HEK293 (cell line): ENCODE measurements around the gene GOLGA5.

Source experiments
- CTCF ChIA-PET: fragments of 350-600 bp; formaldehyde crosslinking; extraction: SDS; loops from one replicate; lab custom pipeline; 2021; ENCODE audit warnings: antibody characterized with exemption; lab: Yijun Ruan, JAX
- POLR2A ChIA-PET: fragments of 300-600 bp; formaldehyde crosslinking; extraction: SDS; loops from one replicate; lab custom pipeline; 2020; ENCODE audit warnings: antibody characterized with exemption, inconsistent platforms; lab: Yijun Ruan, JAX
- H3K27ac ChIP-seq: fragments of 200-500 bp; sonication (Bioruptor generic); 2 replicates; pipeline ENCODE4 v1.5.1; 2014; ENCODE audit warnings: low read depth, low read length, control low read depth, inconsistent platforms; ENCODE audit errors: extremely low read depth
- H3K36me3 ChIP-seq, 2 experiments: fragments of 200-500 bp in 1 of 2; sonication (Bioruptor generic) in 1 of 2; 1 replicate in 1 of 2; 2 replicates in 1 of 2; pipeline ENCODE4 v1.5.1; 2014 to 2017; ENCODE audit warnings: inconsistent platforms in 2 of 2, low read length in 2 of 2; ENCODE audit not compliant: control insufficient read depth in 2 of 2, insufficient read depth in 1 of 2
- H3K4me1 ChIP-seq: fragments of 200-500 bp; sonication (Bioruptor generic); 2 replicates; pipeline ENCODE4 v1.5.1; 2014; ENCODE audit warnings: mild to moderate bottlenecking, low read length, inconsistent platforms; ENCODE audit not compliant: control insufficient read depth, insufficient read depth
- H3K4me3 ChIP-seq: 2 replicates; pipeline ENCODE4 v1.5.1; 2011; ENCODE audit warnings: low read depth, mild to moderate bottlenecking, control low read depth, low read length, moderate library complexity
- H3K9me3 ChIP-seq: fragments of 200-500 bp; sonication (Bioruptor generic); 2 replicates; pipeline ENCODE4 v1.5.1; 2014; ENCODE audit warnings: low read depth, low read length, inconsistent platforms; ENCODE audit not compliant: control insufficient read depth, insufficient read depth
- FEZF1 ChIP-seq: fragments of 450-650 bp; formaldehyde crosslinking; IDR thresholded peaks from 2 replicates; pipeline ENCODE4 v1.5.1; 2016; ENCODE audit warnings: missing biosample characterization, missing genetic modification characterization
- HOXA7 ChIP-seq: sonication (generic); formaldehyde crosslinking; IDR thresholded peaks from 2 replicates; pipeline ENCODE4 v1.8.1; 2022; ENCODE audit warnings: missing genetic modification reagents, borderline replicate concordance
- HOXC10 ChIP-seq: sonication (generic); formaldehyde crosslinking; IDR thresholded peaks from 2 replicates; pipeline ENCODE4 v1.8.1; 2023; ENCODE audit warnings: mild to moderate bottlenecking, missing genetic modification reagents
- WT1 ChIP-seq: fragments of 450-650 bp; formaldehyde crosslinking; IDR thresholded peaks from 2 replicates; pipeline ENCODE4 v1.5.1; 2016; ENCODE audit warnings: missing biosample characterization, missing genetic modification characterization
- ZEB2 ChIP-seq: fragments of 450-650 bp; formaldehyde crosslinking; IDR thresholded peaks from 2 replicates; pipeline ENCODE4 v1.5.1; 2016; ENCODE audit warnings: missing biosample characterization, missing genetic modification characterization
- ZNF274 ChIP-seq, 2 experiments: fragments of 200-500 bp in 1 of 2; fragments of 450-650 bp in 1 of 2; sonication (Bioruptor generic) in 1 of 2; formaldehyde crosslinking in 1 of 2; IDR thresholded peaks; 2 replicates each; pipeline versions ENCODE4 v1.5.1 to v1.6.1; 2014 to 2016; ENCODE audit warnings: borderline replicate concordance in 1 of 2, inconsistent platforms in 1 of 2, low read length in 1 of 2, missing biosample characterization in 1 of 2, missing genetic modification characterization in 1 of 2
- ZNF350 ChIP-seq: fragments of 450-650 bp; formaldehyde crosslinking; IDR thresholded peaks from 2 replicates; pipeline ENCODE4 v1.5.0; 2017; ENCODE audit warnings: missing biosample characterization, mild to moderate bottlenecking, missing genetic modification characterization
- ZNF423 ChIP-seq: fragments of 450-650 bp; formaldehyde crosslinking; IDR thresholded peaks from 2 replicates; pipeline ENCODE4 v1.5.1; 2016; ENCODE audit warnings: missing biosample characterization, missing genetic modification characterization
- ZNF433 ChIP-seq: fragments of 450-650 bp; formaldehyde crosslinking; IDR thresholded peaks from 2 replicates; pipeline ENCODE4 v1.5.1; 2016; ENCODE audit warnings: missing biosample characterization, missing genetic modification characterization, low read depth
- ZNF529 ChIP-seq: fragments of 450-650 bp; formaldehyde crosslinking; IDR thresholded peaks from 2 replicates; pipeline ENCODE4 v1.5.1; 2017; ENCODE audit warnings: missing genetic modification characterization, missing biosample characterization; ENCODE audit not compliant: insufficient replicate concordance
- ZNF549 ChIP-seq: fragments of 450-650 bp; IDR thresholded peaks from 2 replicates; pipeline ENCODE4 v1.5.1; 2018; ENCODE audit warnings: missing biosample characterization, missing genetic modification characterization, mild to moderate bottlenecking, inconsistent platforms, moderate library complexity
- ZNF768 ChIP-seq: fragments of 450-650 bp; formaldehyde crosslinking; IDR thresholded peaks from 2 replicates; pipeline ENCODE4 v1.5.1; 2018; ENCODE audit warnings: missing biosample characterization, mild to moderate bottlenecking, missing genetic modification characterization
- ZSCAN30 ChIP-seq: fragments of 450-650 bp; IDR thresholded peaks from 2 replicates; pipeline ENCODE4 v1.5.1; 2018; ENCODE audit warnings: missing biosample characterization, mild to moderate bottlenecking, missing genetic modification characterization, moderate library complexity
- TF ChIP-seq, protein P1 (sequence below): fragments of 450-650 bp; formaldehyde crosslinking; IDR thresholded peaks from 2 replicates; pipeline ENCODE4 v1.5.1; 2017; ENCODE audit warnings: missing biosample characterization, missing genetic modification characterization
- TF ChIP-seq, protein P2 (sequence below): fragments of 450-650 bp; formaldehyde crosslinking; IDR thresholded peaks from 2 replicates; pipeline ENCODE4 v1.5.1; 2016; ENCODE audit warnings: missing biosample characterization, missing genetic modification characterization
- TF ChIP-seq, protein P3 (sequence below): fragments of 450-650 bp; formaldehyde crosslinking; IDR thresholded peaks from 2 replicates; pipeline ENCODE4 v1.5.1; 2017; ENCODE audit warnings: missing biosample characterization, missing genetic modification characterization

Gene GOLGA5

DNA sequence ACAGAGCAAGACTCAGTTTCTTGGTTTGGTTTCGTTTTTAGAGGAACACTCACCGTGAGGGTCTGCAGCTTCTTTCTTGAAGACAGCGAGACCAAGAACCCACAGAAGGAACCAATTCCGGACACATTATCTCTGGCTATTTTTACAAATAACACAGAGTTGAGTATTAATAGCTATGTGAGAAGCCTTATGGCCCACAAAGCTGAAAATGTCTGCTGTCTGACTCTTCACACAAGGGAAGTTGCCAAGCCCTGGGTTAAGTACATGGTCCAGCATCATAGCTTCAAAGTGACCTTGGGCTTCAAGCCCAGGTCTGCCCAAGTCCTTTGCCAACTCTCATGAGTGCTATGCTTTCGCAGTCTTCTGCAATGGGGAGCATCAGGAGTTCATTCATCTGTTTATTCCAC is 43.1 kb upstream of the GOLGA5 start:
- TF ChIP-seq ZSCAN30 (tag by site-specific recombination) (no peak), ZNF549 (tag by site-specific recombination) (no peak), ZEB2 (tag by site-specific recombination) (no peak), WT1 (tag by site-specific recombination) (no peak), ZNF423 (tag by site-specific recombination) (no peak), ZNF768 (tag by site-specific recombination) (no peak), ZNF274 (IDR thresholded peaks at IDR 0.05; ENCODE audit: low read length) (no peak), ZNF274 (tag by site-specific recombination; IDR thresholded peaks at IDR 0.05; ENCODE audit: borderline replicate concordance) (no peak), ZNF350 (tag by site-specific recombination) (no peak), HOXC10 (CRISPR knock-in tag) (no peak), ZNF433 (tag by site-specific recombination) (no peak)
- TF ChIP-seq, protein P1, sequence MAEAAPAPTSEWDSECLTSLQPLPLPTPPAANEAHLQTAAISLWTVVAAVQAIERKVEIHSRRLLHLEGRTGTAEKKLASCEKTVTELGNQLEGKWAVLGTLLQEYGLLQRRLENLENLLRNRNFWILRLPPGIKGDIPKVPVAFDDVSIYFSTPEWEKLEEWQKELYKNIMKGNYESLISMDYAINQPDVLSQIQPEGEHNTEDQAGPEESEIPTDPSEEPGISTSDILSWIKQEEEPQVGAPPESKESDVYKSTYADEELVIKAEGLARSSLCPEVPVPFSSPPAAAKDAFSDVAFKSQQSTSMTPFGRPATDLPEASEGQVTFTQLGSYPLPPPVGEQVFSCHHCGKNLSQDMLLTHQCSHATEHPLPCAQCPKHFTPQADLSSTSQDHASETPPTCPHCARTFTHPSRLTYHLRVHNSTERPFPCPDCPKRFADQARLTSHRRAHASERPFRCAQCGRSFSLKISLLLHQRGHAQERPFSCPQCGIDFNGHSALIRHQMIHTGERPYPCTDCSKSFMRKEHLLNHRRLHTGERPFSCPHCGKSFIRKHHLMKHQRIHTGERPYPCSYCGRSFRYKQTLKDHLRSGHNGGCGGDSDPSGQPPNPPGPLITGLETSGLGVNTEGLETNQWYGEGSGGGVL (tag by site-specific recombination): no peak
- TF ChIP-seq, protein P2, sequence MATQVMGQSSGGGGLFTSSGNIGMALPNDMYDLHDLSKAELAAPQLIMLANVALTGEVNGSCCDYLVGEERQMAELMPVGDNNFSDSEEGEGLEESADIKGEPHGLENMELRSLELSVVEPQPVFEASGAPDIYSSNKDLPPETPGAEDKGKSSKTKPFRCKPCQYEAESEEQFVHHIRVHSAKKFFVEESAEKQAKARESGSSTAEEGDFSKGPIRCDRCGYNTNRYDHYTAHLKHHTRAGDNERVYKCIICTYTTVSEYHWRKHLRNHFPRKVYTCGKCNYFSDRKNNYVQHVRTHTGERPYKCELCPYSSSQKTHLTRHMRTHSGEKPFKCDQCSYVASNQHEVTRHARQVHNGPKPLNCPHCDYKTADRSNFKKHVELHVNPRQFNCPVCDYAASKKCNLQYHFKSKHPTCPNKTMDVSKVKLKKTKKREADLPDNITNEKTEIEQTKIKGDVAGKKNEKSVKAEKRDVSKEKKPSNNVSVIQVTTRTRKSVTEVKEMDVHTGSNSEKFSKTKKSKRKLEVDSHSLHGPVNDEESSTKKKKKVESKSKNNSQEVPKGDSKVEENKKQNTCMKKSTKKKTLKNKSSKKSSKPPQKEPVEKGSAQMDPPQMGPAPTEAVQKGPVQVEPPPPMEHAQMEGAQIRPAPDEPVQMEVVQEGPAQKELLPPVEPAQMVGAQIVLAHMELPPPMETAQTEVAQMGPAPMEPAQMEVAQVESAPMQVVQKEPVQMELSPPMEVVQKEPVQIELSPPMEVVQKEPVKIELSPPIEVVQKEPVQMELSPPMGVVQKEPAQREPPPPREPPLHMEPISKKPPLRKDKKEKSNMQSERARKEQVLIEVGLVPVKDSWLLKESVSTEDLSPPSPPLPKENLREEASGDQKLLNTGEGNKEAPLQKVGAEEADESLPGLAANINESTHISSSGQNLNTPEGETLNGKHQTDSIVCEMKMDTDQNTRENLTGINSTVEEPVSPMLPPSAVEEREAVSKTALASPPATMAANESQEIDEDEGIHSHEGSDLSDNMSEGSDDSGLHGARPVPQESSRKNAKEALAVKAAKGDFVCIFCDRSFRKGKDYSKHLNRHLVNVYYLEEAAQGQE (tag by site-specific recombination): no peak
- Histone ChIP-seq H3K4me1 (no peaks in the 10 kb centered on the region), H3K36me3 (no peaks in the 10 kb centered on the region), H3K9me3 (no peaks in the 10 kb centered on the region), H3K4me3 (no peak overlapping the region), H3K27ac (no peak overlapping the region)
- CTCF ChIA-PET: no interaction called here
- POLR2A ChIA-PET: no interaction called here

DNA sequence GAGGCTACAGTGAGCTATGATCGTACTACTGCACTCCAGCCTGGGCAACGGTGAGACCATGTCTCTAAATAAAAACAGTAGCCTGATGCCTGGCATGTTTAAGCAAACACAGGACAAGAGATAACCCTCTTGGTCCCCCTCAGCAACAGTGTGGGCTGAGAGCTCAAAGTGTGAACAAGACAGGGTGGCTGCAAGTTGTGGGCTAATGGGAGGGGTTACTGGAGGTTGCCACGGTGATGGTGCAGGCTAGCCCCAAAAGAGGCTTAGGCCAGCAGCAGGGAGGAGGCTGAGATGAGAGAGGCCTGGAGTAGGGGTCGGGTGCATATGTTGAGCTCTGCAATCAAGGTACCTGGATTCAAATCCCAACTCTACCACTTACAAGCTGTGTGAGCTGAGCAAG is 42.3 kb upstream of the GOLGA5 start:
- Histone ChIP-seq H3K4me3 (no peak overlapping the region), H3K36me3 (no peaks in the 10 kb centered on the region), H3K27ac (no peak overlapping the region), H3K9me3 (no peaks in the 10 kb centered on the region), H3K4me1 (no peaks in the 10 kb centered on the region)
- CTCF ChIA-PET: no interaction called here
- no peak for TF ChIP-seq ZNF529
- POLR2A ChIA-PET: no interaction called here

DNA sequence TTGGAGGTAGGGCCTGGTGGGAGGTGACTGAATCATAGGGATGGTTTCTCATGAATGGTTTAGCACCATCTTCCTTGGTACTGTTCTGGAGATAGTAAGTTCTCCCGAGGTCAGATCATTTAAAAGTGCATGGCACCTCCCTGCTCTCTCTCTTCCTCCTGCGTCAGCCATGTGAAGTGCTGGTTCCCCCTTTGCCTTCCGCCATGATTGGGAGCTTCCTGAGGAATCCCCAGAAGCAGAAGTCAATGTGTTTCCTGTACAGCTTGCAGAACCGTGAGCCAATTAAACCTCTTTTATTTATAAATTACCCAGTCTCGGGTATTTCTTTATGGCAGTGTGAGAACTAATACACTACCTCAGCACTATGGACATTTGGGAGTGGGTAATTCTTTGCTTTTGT is 40.9 kb upstream of the GOLGA5 start:
- TF ChIP-seq HOXA7: no peak
- TF ChIP-seq, protein P3, sequence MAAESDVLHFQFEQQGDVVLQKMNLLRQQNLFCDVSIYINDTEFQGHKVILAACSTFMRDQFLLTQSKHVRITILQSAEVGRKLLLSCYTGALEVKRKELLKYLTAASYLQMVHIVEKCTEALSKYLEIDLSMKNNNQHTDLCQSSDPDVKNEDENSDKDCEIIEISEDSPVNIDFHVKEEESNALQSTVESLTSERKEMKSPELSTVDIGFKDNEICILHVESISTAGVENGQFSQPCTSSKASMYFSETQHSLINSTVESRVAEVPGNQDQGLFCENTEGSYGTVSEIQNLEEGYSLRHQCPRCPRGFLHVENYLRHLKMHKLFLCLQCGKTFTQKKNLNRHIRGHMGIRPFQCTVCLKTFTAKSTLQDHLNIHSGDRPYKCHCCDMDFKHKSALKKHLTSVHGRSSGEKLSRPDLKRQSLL (tag by site-specific recombination): no peak
- TF ChIP-seq FEZF1 (tag by site-specific recombination): no peak
- Histone ChIP-seq H3K27ac (no peak overlapping the region), H3K9me3 (no peaks in the 10 kb centered on the region), H3K36me3 (no peaks in the 10 kb centered on the region), H3K4me1 (no peaks in the 10 kb centered on the region), H3K4me3 (no peak overlapping the region)
- CTCF ChIA-PET: interaction anchor here (0.7 kb wide), 1 partner anchor 725 kb away, joined by 4 read pairs; no protein-coding TSS in a partner anchor
- POLR2A ChIA-PET: no interaction called here
